CD8-positive, alpha-beta memory T cell (primary cell): ENCODE results near the gene KIF1B. TPM values are rescaled to one million over a fixed set of nuclear protein-coding genes. Genes with fewer than 3 reads are reported as not detected.
"Not testable (repeated sequence)": the region's sequence is repeated elsewhere in the genome, so short reads cannot be mapped to it uniquely, and the experiment has no call there.

Experiments used
- CTCF ChIA-PET: fragments of 350-600 bp; sonication (Branson Sonifier 250); formaldehyde crosslinking; loops from one replicate; lab custom pipeline; 2021; ENCODE audit warnings: antibody characterized with exemption; lab: Charles Lee
- POLR2A ChIA-PET: fragments of 350-600 bp; sonication (Branson Sonifier 250); formaldehyde crosslinking; loops from one replicate; lab custom pipeline; 2021; ENCODE audit warnings: antibody characterized with exemption; lab: Charles Lee
- DNase-seq, 5 donors: peaks; one replicate each; pipeline versions ENCODE4 v3.0.0 to v3.0.0-alpha.2; 2020 to 2022; ENCODE audit warnings: mixed read lengths in 1 of 5
- H3K27ac ChIP-seq: one replicate; pipeline ENCODE4 v1.7.0; 2013; ENCODE audit warnings: low read depth, mild to moderate bottlenecking, low read length, moderate library complexity
- H3K27me3 ChIP-seq: 2 replicates; pipeline ENCODE4 v1.7.0; 2013; ENCODE audit warnings: low read length, mild to moderate bottlenecking; ENCODE audit not compliant: insufficient read depth, poor library complexity, severe bottlenecking
- H3K36me3 ChIP-seq: 2 replicates; pipeline ENCODE4 v1.7.0; 2013; ENCODE audit warnings: mild to moderate bottlenecking, low read length, moderate library complexity; ENCODE audit not compliant: insufficient read depth
- H3K4me1 ChIP-seq: 2 replicates; pipeline ENCODE4 v1.7.0; 2013; ENCODE audit warnings: mild to moderate bottlenecking, low read length, moderate library complexity; ENCODE audit not compliant: insufficient read depth
- H3K4me3 ChIP-seq: 2 replicates; pipeline ENCODE4 v1.7.0; 2013; ENCODE audit warnings: mild to moderate bottlenecking, low read length
- H3K9me3 ChIP-seq: 2 replicates; pipeline ENCODE4 v1.7.0; 2013; ENCODE audit warnings: mild to moderate bottlenecking, low read length
- H3K27ac Mint-ChIP-seq, 8 donors: one replicate each; pipeline ENCODE4 v1.8.0; 2020 to 2021; ENCODE audit warnings: mixed read lengths in 8 of 8, mild to moderate bottlenecking in 6 of 8, inconsistent platforms in 3 of 8, moderate library complexity in 3 of 8
- H3K27me3 Mint-ChIP-seq, 2 donors: one replicate each; pipeline ENCODE4 v1.8.0; 2020 to 2021; ENCODE audit warnings: mixed read lengths in 2 of 2, mild to moderate bottlenecking in 1 of 2, moderate library complexity in 1 of 2
- H3K36me3 Mint-ChIP-seq, 3 donors: one replicate each; pipeline ENCODE4 v1.8.0; 2020 to 2021; ENCODE audit warnings: mixed read lengths in 3 of 3, inconsistent platforms in 1 of 3, mild to moderate bottlenecking in 1 of 3
- H3K4me1 Mint-ChIP-seq, 3 donors: one replicate each; pipeline ENCODE4 v1.8.0; 2020 to 2021; ENCODE audit warnings: mixed read lengths in 3 of 3, inconsistent platforms in 1 of 3, mild to moderate bottlenecking in 1 of 3
- H3K4me3 Mint-ChIP-seq, 7 donors: one replicate each; pipeline ENCODE4 v1.8.0; 2020 to 2021; ENCODE audit warnings: mixed read lengths in 7 of 7, mild to moderate bottlenecking in 6 of 7, moderate library complexity in 4 of 7, inconsistent platforms in 2 of 7
- H3K9me3 Mint-ChIP-seq, 5 donors: one replicate each; pipeline ENCODE4 v1.8.0; 2020 to 2022; ENCODE audit warnings: mixed read lengths in 5 of 5, mild to moderate bottlenecking in 3 of 5, moderate library complexity in 2 of 5, inconsistent platforms in 1 of 5
- polyA plus RNA-seq: library from polyadenylated mRNA; unstranded; fragments of 300-500 nt; fragmentation: Illumina TruSeq; gene quantifications from one replicate; pipeline ENCODE4 v1.2.3, GENCODE V29; 2021
- total RNA-seq, 2 experiments: library from RNA; stranded (reverse); gene quantifications; one replicate each; pipeline ENCODE4 v1.2.3, GENCODE V29; 2021

Gene KIF1B
- total and polyA plus RNA-seq, 3 experiments from 2014 or later: 2.6 to 17.8 (median 17.5) TPM

GRCh38 chr1:10211805-10212410, 1.5 kb downstream of the KIF1B start:
- Histone ChIP-seq H3K9me3 (no peaks in the 10 kb centered on the region), H3K36me3 (no peaks in the 10 kb centered on the region), H3K27ac (peak overlapping the region; percentile 65), H3K27me3 (no peaks in the 10 kb centered on the region), H3K4me1 (peaks cover 19% of the 10 kb centered on the region), H3K4me3 (peak overlapping the region; percentile 0)
- Mint-ChIP-seq H3K27ac (peak overlapping the region; percentile 41 to 87 (median 70)), H3K9me3 (no peaks in the 10 kb centered on the region), H3K4me3 (peak overlapping the region; percentile 75 to 91 (median 83)), H3K27me3 (peaks cover 0 to 3% of the 10 kb centered on the region in 2 donors), H3K36me3 (peaks cover 0 to 4% (median 0%) of the 10 kb centered on the region in 3 donors), H3K4me1 (peaks cover 30 to 55% (median 48%) of the 10 kb centered on the region in 3 donors)
- POLR2A ChIA-PET: interaction anchor here (0.6 to 0.7 kb wide), 2 partner anchors 9 to 200 kb away, joined by 4 to 5 read pairs; no protein-coding TSS in a partner anchor
- CTCF ChIA-PET: interaction anchor here (0.6 to 3.8 kb wide), 3 partner anchors 8 to 218 kb away, joined by 3 to 35 read pairs (median 4); partner anchors contain the start of gene CENPS
- no peak for DNase-seq

GRCh38 chr1:10212476-10212875, 2.1 kb downstream of the KIF1B start:
- H3K36me3 Mint-ChIP-seq: peaks cover 0 to 4% (median 0%) of the 10 kb centered on the region in 3 donors
- H3K4me1 Mint-ChIP-seq: peaks cover 31 to 57% (median 50%) of the 10 kb centered on the region in 3 donors
- Histone ChIP-seq H3K4me1 (peaks cover 19% of the 10 kb centered on the region), H3K4me3 (no peak overlapping the region), H3K27ac (no peak overlapping the region), H3K36me3 (no peaks in the 10 kb centered on the region), H3K9me3 (no peaks in the 10 kb centered on the region), H3K27me3 (no peaks in the 10 kb centered on the region)
- DNase-seq: no peak
- CTCF ChIA-PET: interaction anchor here (1.3 kb wide), 1 partner anchor 218 kb away, joined by 4 read pairs; the partner anchor contains the start of gene CENPS
- peak overlapping the region; percentile 75 to 91 (median 83) for H3K4me3 Mint-ChIP-seq
- POLR2A ChIA-PET: no interaction called here
- peaks cover 0 to 2% of the 10 kb centered on the region in 2 donors for H3K27me3 Mint-ChIP-seq
- peak overlapping the region in 6 of 8 donors; percentile 19 to 87 (median 68) for H3K27ac Mint-ChIP-seq
- no peaks in the 10 kb centered on the region for H3K9me3 Mint-ChIP-seq

GRCh38 chr1:10213186-10213705, 2.9 kb downstream of the KIF1B start:
- Histone ChIP-seq H3K36me3 (no peaks in the 10 kb centered on the region), H3K4me1 (peaks cover 19% of the 10 kb centered on the region), H3K27me3 (no peaks in the 10 kb centered on the region), H3K27ac (no peak overlapping the region), H3K4me3 (no peak overlapping the region), H3K9me3 (no peaks in the 10 kb centered on the region)
- ChIA-PET CTCF (no interaction called here), POLR2A (no interaction called here)
- peak overlapping the region in 3 of 8 donors; percentile 17 to 47 (median 30) for H3K27ac Mint-ChIP-seq
- peaks cover 0 to 4% (median 0%) of the 10 kb centered on the region in 3 donors for H3K36me3 Mint-ChIP-seq
- H3K27me3 Mint-ChIP-seq: peaks cover 0 to 2% of the 10 kb centered on the region in 2 donors
- peaks cover 32 to 64% (median 57%) of the 10 kb centered on the region in 3 donors for H3K4me1 Mint-ChIP-seq
- H3K4me3 Mint-ChIP-seq: peak overlapping the region in 2 of 7 donors; percentile 22 to 80
- DNase-seq: no peak
- H3K9me3 Mint-ChIP-seq: no peaks in the 10 kb centered on the region

GRCh38 chr1:10216090-10216749, 5.8 kb downstream of the KIF1B start:
- no peaks in the 10 kb centered on the region for H3K27me3 Mint-ChIP-seq
- no peak overlapping the region for H3K4me3 ChIP-seq
- H3K27me3 ChIP-seq: no peaks in the 10 kb centered on the region
- H3K4me1 Mint-ChIP-seq: peaks cover 29 to 52% (median 46%) of the 10 kb centered on the region in 3 donors
- POLR2A ChIA-PET: interaction anchor here (1.1 kb wide), 1 partner anchor 13 kb away, joined by 3 read pairs; no protein-coding TSS in a partner anchor
- H3K4me1 ChIP-seq: peaks cover 8% of the 10 kb centered on the region
- CTCF ChIA-PET: interaction anchor here (1.5 to 2.3 kb wide), 2 partner anchors 11 to 213 kb away, joined by 3 to 6 read pairs; no protein-coding TSS in a partner anchor
- no peaks in the 10 kb centered on the region for H3K36me3 ChIP-seq
- no peak for DNase-seq
- peak overlapping the region in 4 of 8 donors; percentile 13 to 74 (median 44) for H3K27ac Mint-ChIP-seq
- H3K4me3 Mint-ChIP-seq: peak overlapping the region; percentile 32 to 86 (median 67)
- peaks cover 0 to 1% (median 0%) of the 10 kb centered on the region in 3 donors for H3K36me3 Mint-ChIP-seq
- H3K9me3 ChIP-seq: no peaks in the 10 kb centered on the region
- H3K27ac ChIP-seq: no peak overlapping the region
- H3K9me3 Mint-ChIP-seq: no peaks in the 10 kb centered on the region

GRCh38 chr1:10217748-10218441, 7.5 kb downstream of the KIF1B start:
- Histone ChIP-seq H3K27ac (no peak overlapping the region), H3K9me3 (no peaks in the 10 kb centered on the region), H3K4me1 (no peaks in the 10 kb centered on the region), H3K36me3 (no peaks in the 10 kb centered on the region), H3K4me3 (no peak overlapping the region), H3K27me3 (no peaks in the 10 kb centered on the region)
- H3K9me3 Mint-ChIP-seq: no peaks in the 10 kb centered on the region
- CTCF ChIA-PET: interaction anchor here (2.3 to 4.2 kb wide), 2 partner anchors 8 to 9 kb away, joined by 6 to 35 read pairs; partner anchors contain the start of gene KIF1B
- H3K27ac Mint-ChIP-seq: peak overlapping the region in 4 of 8 donors; percentile 36 to 88 (median 55)
- POLR2A ChIA-PET: interaction anchor here (0.7 kb wide), 1 partner anchor 8 kb away, joined by 3 read pairs; no protein-coding TSS in a partner anchor
- H3K4me1 Mint-ChIP-seq: peaks cover 19 to 40% (median 32%) of the 10 kb centered on the region in 3 donors
- no peaks in the 10 kb centered on the region for H3K36me3 Mint-ChIP-seq
- H3K27me3 Mint-ChIP-seq: no peaks in the 10 kb centered on the region
- no peak for DNase-seq
- peak overlapping the region in 1 of 7 donors; percentile 32 for H3K4me3 Mint-ChIP-seq

GRCh38 chr1:10220200-10220599, 9.8 kb downstream of the KIF1B start:
- no peaks in the 10 kb centered on the region for H3K27me3 ChIP-seq
- Mint-ChIP-seq H3K4me3 (no peak overlapping the region), H3K27me3 (no peaks in the 10 kb centered on the region), H3K4me1 (peaks cover 15 to 28% (median 26%) of the 10 kb centered on the region in 3 donors), H3K9me3 (no peaks in the 10 kb centered on the region), H3K27ac (no peak overlapping the region), H3K36me3 (no peaks in the 10 kb centered on the region)
- ChIA-PET POLR2A (interaction anchor here (0.6 kb wide), 1 partner anchor 8 kb away, joined by 4 read pairs; no protein-coding TSS in a partner anchor), CTCF (interaction anchor here (0.7 to 4.2 kb wide), 2 partner anchors 10 to 210 kb away, joined by 3 to 35 read pairs; partner anchors contain the start of genes CENPS and KIF1B)
- H3K4me1 ChIP-seq: no peaks in the 10 kb centered on the region
- no peak for DNase-seq
- no peaks in the 10 kb centered on the region for H3K9me3 ChIP-seq
- no peaks in the 10 kb centered on the region for H3K36me3 ChIP-seq
- H3K4me3 ChIP-seq: no peak overlapping the region
- H3K27ac ChIP-seq: no peak overlapping the region

- H3K27me3 Mint-ChIP-seq, H3K4me3 Mint-ChIP-seq, H3K9me3 ChIP-seq, H3K36me3 ChIP-seq, H3K27ac ChIP-seq, H3K27ac Mint-ChIP-seq, H3K9me3 Mint-ChIP-seq, H3K4me3 ChIP-seq, DNase-seq, H3K4me1 ChIP-seq, H3K27me3 ChIP-seq, H3K36me3 Mint-ChIP-seq: not testable (repeated sequence)
- H3K4me1 Mint-ChIP-seq: peaks cover 12 to 27% (median 26%) of the 10 kb centered on the region in 3 donors
- POLR2A ChIA-PET: interaction anchor here (0.6 kb wide), 1 partner anchor 9 kb away, joined by 4 read pairs; no protein-coding TSS in a partner anchor
- CTCF ChIA-PET: interaction anchor here (4.2 kb wide), 1 partner anchor 11 kb away, joined by 35 read pairs; the partner anchor contains the start of gene KIF1B
Observed at GRCh38 chr1:10220657-10221056, 10.3 kb downstream of the KIF1B start.
